NCI-H446 treated with DMSO at 0.1 percent for 48 hours (cell line): ENCODE measurements around the gene SLC40A1.

Experiments
- DNase-seq: peaks from one replicate; lab custom pipeline; 2025; lab: John Stamatoyannopoulos, UW

Gene SLC40A1

GRCh38 chr2:189540551-189540950 lies 40.0 kb downstream of the SLC40A1 start:
- DNase-seq, result no peak

DNA sequence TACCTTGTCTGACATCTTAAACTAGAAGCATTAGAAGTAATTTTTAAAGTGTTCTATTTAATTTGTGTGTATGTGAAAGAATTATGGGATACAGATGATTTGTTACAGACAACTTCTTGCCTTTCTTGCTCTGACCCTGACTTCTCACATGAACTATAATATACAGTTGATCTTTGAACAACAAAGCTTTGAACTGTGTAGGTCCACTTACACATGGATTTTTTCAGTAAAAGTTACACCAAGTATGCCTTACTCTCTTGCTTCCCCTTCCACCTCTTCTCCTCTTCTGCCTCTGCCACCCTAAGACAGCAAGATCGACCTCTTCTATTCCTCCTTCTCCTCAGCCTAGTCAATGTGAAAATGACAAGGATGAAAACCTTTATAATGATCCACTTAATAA lies 42.2 kb downstream of the SLC40A1 start:
- no peak for DNase-seq

DNA sequence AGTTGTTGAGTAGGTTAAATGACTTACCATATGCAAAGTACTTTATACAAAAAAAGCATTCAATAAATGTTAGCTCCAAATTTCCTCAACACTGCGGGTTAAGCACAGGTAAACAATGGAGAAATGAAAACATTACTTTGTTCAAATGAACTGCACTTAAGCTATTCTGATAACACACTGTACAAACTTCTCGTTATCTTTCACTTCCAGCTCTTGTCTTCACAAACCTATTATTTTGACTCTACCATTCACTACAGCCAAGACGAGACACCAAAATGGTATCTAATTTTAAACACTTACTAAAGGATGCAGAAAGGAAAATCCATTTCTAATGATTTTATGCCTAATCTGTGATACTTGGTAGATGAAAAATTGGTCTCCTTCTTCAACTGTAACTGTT lies 43.8 kb downstream of the SLC40A1 start:
- no peak for DNase-seq

- no peak for DNase-seq
Observed at GRCh38 chr2:189534854-189535832, 45.4 kb downstream of the SLC40A1 start.

DNA sequence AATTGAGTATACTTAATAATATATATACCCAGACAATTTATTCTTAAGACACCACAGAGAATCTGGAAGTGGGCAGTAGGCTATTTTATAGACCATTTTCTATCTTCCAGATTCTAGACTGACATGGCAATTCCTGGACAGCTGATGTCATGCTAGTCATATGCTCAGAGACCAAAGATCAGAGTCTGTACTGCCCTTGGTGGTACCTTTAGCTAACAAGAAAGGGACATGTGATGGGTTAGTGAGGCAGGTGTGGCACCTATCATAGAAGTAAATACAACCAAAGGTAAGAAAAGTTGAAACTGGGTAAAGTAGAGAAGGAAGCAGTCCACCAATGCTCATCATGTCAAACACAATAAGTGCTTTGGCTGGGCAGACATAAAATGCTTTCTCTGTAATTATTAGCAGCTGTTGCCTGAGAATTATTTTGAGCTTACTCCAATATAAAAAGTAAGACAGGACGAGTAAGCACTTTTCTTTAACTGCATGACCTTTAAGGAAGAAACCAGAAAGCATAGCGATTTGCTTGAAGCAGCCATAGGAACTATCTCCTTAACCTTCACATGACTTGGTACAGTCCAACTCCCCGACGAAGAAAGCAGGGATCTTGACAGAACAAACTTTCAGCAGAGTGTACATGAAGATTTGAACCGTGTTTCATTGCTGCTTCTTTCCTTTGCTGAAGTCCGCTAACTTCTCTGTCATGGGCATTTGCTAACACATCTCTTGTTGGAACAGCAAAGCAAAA lies 47.1 kb downstream of the SLC40A1 start:
- no peak for DNase-seq

- DNase-seq, result no peak
Observed at GRCh38 chr2:189530965-189531637, 49.5 kb downstream of the SLC40A1 start.

DNA sequence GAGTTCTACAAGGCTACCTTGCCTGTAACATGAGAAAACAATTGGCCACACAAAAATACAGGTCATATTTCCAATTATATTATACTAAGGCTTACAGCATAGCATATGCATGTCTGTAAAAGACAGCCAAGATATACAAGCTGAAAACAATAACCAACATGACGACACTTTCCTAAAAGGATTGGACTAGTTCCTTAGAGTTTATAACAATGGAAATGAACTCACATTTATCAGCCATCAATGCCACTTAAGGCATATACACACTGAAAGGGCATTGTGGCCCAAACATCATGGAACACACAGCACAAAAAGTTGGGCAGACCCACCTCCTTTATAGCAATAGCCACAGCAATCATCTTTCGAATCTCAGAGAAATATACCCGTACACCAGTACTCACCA lies 52.0 kb downstream of the SLC40A1 start:
- DNase-seq, result no peak

DNA sequence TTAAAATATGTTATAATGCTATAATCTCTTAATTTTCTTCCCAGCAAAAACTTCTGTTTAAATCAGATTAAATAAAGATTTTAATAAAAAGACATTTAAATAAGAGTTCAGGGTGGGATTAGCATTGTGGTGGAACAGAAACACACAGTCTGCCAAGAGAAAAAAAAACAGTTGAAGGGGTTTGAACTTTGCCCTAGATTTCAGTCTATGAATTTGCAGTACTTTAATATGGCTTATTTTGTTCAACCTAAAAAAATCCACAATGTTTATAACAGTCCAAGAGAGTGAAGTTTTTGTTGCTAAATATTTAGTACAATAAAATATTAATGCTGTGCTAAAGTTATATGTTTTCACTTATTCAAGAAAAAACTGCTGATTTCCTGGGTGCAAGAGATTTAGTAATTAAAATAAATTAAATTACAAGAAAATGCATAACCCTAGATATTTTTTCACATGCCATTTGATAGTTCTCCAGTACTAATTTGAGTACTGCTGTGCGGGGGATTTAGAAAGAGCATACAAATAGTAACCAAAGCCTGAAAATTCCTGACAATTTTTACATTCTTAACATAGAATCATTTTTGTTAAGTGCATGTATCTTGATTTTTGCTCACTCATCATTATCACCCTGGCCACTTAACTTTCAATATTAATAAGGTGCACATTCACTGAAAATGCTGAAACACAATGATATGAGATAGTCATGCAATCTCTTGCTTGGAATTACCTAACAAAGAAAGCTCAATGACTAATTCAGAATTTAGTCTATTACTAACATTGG lies 52.6 kb downstream of the SLC40A1 start:
- DNase-seq, result no peak

DNA sequence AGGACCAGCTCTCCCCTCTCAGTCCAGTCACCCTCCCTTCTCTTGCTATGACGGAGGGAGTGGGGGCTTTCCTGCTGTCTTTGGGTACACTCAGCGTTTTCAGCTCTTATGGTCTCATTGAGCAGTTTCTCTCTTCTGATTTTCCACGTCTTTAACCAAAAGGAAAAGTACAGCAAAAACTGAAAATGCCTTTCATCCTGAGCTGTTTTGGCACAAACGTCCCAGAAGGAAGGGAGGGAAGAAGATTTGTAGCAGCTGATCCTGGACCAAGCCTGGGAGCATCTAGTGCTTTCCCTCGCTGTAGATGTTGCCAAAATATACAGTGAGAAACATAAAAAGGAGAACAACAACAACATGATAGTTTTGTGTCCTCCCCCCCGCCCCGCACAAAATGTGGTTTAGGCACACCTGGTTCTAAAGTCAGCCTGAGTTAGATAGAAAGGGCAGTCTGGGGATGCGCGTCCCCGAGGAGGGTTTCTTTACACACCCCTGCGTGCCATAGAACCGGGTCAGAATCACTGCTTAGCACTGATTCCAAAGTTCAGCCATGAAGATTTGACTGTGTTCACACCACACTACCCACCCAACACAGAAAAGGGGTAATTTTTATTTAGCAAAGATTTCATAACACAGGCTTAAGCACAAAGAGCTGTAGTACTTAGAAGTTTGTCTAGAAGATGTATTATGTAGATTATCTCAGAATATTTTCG lies 53.4 kb downstream of the SLC40A1 start:
- no peak for DNase-seq

DNA sequence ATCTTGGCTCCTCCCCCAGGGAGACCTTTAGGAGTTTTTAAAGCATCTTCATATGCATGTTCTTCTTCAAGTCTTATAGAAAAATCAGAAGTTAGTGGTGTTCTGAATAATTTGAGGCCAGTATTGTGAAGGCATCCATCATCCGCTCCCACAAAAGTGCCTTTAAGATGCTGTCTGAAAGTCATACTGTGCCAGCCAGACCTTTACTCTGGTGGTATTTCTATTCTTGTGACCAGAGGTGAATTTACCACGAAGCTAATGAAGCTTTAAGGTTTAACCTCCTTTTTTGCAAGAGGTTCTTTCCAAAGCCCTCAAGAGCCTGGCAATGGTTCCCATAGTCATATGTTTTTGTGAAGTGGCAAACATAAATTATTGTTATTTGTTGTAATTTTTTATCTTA lies 54.3 kb downstream of the SLC40A1 start:
- no peak for DNase-seq

GRCh38 chr2:189524746-189525145 lies 55.8 kb downstream of the SLC40A1 start:
- DNase-seq, result no peak

DNA sequence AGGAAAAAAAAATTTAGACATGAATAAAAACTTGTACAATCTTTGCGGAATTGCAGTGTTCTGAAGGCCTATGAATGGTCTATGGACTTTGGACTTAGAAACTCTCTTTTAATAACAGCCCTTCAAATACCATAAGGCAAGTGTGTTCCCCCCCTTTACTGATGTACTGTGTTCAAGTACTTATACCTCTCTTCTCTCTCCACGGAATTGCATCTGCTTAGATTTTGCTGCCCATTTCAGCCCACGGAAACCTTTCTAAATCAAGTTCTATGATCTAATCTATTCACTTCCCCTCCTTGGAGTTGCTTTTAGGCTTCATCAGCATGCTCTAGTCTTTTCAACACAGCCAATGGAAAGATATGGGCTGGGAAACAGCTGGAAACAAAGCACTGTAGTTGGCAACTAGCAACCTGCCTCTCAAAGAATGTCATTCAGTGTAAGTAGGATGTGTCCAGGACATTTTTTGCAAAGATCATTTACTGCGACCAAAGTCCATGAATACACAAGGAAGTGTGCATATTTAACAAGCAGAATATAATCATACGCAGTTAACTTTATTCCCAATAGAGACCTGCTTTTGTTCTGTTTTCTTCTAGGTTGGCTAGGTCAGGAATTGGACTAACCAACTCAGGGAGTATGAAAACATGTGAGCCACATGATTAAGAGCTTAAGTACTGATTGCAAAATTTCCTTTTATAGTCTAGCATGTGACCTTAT lies 58.0 kb downstream of the SLC40A1 start:
- no peak for DNase-seq

GRCh38 chr2:189521699-189522434 lies 58.7 kb downstream of the SLC40A1 start:
- DNase-seq, result no peak

DNA sequence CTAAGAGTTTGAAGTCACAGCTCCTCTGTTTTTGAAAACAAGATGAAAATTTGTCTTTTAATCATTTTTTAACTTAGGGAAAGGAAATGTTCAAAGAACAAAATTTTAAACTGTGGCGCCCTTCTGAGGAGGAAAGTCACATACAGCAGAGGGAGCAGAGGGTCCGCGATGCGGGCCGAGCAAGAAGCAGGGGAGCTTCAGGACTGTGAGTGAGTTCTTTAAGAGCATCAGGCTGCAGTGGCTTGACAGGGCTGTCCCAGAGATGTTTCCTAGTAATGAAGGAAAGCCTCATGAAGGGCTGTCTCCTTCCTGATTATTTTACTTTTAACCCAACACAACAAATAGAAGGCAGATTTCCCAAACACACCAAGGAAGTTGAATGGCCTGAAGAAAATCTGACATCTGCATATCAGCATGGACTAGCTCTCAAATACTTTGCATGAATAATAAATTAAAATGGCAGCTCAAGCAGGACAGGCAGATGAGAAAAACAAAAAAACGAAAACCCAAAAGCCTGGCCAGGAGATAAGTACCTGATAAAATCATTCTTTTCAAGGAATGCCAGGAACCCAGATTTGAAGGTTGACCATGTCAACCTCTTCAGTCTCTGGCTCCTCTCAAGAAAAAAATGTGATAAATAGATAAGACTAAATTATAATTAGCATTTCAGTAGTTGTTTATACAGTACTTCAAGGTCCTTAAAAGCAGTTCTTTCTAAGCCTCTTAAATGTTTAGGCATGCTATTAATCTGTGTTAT lies 60.8 kb downstream of the SLC40A1 start:
- DNase-seq, result no peak

DNA sequence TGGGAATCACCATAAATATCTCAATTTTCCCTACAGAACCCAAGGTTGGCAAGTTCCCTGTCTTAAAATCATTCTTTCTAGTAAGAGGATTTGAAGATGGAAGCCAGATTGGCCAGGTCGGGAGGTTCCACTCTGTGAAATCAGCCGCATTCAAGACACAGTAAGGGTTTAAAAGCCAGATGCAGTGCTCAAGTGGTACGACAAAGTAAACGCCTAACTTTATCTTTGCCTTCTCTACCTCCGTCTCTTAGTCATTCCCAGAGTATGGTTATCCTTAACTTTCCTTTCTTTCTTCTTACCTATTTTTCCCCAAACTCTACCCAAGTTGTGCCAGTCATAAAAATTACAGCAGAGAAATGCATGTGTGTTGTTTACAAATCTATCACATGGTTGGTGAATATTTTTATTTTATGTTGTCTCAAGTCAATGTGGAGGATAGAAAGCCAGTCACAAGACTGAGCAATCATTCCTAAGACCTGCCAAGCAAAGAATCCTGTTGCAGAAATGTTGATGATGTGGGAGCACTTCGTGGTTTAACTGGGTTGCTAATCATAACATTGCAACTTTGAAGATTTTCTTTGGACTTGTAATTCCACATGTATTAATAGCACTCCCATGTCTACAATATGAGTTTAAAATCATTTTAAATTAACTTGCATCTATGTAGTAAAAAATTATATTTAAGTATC lies 62.6 kb downstream of the SLC40A1 start:
- DNase-seq, result no peak

- no peak for DNase-seq
Observed at GRCh38 chr2:189516546-189516945, 64.0 kb downstream of the SLC40A1 start.

DNA sequence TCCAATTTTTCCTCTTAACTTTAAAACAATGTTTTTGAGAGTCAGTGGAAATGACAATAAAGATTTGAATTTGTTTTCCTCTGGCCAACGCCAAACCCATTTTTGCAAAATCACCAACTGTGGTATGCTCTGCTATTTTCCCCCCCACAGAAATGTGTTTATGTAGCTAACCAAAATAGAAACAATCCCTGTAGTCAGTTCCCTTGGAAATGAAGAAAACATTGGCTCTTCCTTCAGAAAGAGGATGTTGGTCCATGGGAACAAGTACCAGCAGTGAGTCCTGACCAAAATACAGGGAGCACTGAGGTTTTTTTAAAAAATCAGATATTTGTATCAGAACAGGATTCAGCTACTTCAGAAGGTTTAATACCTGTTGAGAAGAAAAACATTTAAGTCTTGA lies 65.3 kb downstream of the SLC40A1 start:
- no peak for DNase-seq

DNA sequence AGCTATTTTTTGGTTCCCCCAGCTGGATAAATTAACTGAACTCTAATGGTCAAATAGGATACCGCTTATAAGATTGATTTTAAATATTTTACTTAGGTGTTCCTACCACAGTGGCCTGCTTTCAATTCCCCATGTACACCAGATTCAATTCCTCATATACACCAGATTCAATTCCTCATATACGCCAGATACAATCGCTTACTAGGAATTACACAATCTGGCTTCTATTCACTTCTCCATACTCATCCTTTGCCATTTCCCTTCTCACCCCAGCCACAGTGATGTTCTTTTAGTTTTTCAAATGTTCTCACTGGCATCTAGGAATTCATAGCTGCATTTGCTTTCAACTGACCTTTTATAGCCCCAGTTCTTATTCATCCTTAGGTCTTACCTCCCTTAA lies 66.5 kb downstream of the SLC40A1 start:
- no peak for DNase-seq
